ENCODE data around the gene HLA-DMA.

DNA sequence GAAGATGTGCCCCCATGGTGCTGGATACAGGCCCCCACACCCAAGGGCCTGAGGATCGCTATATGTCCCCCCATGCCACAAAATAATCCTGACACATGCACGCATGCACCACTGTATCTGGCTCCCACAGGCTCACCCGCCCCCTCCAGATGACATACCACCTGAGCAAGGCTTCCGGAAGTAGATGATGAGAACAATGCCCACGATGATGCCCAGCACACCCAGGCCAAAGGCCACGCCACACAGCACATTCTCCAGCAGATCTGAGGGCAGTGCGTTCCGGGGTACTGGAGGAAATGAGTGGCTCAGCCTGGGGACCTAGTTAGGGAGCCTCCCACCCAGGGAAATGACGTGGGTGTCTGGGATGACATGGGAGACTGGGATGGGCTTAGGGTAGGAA lies 3.8 kb downstream of the HLA-DMA start:
- no peak for TF ChIP-seq FOXM1 (IDR thresholded peaks at IDR 0.05; ENCODE audit: borderline replicate concordance)
- TF ChIP-seq SUZ12 (IDR thresholded peaks at IDR 0.05): no peak
